Fibroblast of skin of scalp (primary cell): ENCODE data around the gene FAM20A.
"Not testable (repeated sequence)": the region's sequence is repeated elsewhere in the genome, so short reads cannot be mapped to it uniquely, and the experiment has no call there.

Source experiments
- DNase-seq: peaks from one replicate; pipeline ENCODE4 v3.0.0-alpha.2; 2013

The FAM20A gene

DNA sequence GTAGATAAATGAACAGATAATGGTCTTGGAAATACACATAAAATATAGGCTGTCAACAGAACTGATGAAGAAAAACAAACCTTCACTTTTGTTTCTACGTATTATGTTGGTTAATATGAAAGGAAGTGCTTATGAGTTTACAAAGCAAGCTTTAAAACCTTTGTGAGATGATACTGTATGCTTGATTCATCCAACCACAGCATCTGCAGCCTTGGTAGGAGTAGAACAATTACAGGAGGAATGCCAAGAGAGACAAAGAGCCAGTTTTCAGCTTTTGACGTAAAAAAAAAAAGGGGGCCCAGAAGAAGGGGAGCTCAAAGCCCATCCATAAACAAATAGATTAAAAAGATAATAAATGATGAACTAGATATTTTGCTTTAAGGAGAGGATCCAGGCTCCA is 13.3 kb downstream of the FAM20A start:
- DNase-seq: no peak

DNA sequence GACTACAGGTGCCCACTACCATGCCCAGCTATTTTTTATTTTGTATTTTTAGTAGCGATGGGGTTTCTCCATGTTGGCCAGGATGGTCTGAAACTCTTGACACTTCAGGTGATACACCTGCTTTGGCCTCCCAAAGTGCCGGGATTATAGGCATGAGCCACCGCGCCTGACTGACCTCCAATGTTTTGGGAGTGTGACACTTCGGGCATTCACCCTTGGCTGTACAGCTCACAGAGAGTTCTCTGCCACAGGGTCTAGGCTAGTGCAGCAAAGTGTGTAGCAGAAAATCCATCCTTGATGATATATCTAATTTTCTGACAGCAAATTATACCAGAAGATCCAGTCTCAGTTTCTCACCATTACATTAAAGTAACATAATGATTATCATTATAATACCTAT is 14.1 kb downstream of the FAM20A start:
- no peak for DNase-seq

DNA sequence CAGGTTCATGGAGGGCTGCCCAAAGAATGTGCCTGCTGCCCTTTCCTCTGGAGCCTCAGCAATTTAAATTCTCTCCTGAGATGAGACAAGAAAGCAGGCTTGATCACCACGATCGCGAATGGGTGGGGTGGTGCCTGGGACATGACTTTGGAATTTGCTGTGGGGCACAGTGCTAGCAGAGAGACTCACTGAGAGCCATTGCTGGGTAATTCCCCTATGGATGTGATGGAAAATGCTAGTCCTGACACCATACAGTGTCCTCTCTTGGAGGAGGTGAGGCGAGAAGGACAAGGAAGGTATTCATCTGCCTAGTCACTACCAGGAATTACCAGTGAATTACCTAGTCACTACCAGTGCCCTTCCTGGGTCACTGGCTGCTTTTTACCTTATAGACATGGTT is 15.5 kb downstream of the FAM20A start:
- no peak for DNase-seq

DNA sequence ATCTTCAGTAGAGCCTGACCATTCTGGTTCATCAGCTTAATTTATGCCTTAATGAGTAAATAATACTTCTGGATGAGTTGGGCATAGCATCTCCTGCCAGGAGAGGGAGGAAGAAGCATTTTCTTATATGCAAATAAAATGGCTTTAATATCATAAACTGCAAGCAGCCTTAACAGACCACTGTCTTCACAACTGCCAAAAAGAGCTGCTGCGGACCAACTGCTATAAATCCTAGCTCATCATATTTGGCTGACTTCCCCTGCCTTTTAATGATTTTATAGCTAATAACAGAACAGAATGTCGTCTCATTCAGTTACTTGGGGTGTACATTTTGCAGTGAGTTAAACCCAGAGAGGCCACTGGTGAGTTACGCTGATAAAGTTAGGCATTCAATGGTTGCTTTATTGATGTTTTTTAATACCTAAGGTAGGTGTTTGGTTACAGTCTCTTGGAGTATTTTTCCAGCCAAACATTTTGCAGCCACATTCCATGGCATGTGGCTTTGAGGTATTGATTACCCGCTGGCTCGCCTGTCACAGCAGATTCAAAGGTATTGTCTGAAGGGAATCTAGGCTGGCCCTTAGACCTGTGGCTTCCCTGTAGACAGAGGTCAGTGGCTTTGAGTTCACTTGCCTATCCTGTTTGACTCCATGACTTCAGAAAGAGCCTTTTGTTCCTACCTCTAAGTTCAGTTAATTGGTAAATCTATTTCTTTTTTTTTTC is 16.4 kb downstream of the FAM20A start:
- DNase-seq: no peak

DNA sequence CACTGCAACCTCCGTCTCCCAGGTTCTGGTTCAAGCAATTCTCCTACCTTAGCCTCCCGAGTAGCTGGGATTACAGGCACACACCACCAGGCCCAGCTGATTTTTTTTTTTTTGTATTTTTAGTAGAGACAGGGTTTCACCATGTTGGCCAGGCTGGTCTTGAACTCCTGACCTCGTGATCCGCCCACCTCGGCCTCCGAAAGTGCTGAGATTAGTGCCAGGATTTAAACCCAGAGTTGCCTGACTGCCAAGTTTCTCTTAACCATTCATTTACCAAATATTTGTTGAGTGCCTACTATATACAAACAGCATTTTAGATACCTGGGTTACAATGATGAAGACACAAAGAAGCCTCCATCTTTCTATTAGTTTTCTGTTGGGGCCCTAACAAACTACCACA is 18.3 kb downstream of the FAM20A start:
- not testable (repeated sequence) for DNase-seq

DNA sequence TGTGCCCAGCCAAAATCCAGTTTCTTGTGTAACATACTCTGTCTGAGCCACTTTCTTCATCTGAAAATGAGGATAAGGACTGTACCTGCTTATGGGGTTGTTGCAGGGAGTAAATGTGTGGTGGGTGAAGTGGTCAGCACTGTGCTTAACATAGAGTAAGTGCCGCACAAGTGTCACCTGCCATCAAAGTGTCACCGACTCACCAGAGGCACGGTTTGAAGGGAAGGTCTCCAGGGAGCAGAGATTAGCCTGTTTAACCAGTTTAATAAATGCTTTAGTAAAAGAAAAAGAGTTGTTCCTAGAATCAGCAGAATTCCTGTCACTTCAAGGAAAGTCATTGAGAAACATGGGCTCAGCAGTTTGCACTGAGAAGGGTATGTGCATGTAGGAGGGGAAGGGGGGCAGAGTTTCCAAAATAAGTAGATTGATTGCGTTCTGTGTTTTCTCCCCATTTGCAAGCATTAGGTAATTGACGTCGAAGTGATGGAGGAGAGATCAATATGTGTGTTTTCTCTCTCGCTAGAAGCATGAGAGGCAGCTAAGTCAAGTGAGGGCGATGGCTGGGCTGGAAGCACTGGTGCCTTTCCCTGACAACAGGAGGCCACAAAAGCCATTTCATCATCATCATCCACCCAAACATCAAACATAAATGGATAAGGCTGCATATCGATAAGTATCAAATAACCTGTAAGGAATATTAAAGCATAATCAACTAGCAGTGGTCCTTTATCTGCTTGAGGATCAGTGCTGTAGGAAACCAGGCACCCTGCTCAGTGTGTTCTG is 19.1 kb downstream of the FAM20A start:
- no peak for DNase-seq

DNA sequence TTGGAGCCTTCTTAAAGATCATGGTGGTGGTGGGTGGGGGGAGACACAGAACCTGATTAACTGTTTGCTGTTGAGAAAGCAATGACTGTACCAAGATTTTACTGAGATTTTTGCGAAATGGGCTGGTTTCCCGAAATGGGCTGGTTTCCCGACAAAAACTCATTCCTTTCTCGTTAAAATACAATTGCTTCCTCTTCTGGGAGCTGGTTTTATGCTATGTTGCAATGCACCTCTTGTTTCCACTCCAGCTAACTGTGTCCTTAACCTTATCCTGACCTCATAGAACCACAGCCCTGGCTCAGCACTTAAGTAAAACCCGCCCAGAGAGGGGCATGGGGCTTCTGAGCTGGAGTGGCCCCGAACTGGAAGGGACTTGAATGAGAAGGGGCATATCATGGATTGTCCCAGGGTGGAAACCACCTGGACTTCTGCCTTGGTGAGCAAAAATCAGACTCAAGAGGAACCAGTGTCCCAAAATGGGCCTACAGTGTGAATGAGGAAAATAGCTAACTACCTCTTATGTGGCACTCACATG is 20.9 kb downstream of the FAM20A start:
- peak; percentile 26 for DNase-seq

GRCh38 chr17:68579194-68579927 is 21.8 kb downstream of the FAM20A start:
- no peak for DNase-seq

GRCh38 chr17:68578236-68578635 is 22.9 kb downstream of the FAM20A start:
- no peak for DNase-seq

DNA sequence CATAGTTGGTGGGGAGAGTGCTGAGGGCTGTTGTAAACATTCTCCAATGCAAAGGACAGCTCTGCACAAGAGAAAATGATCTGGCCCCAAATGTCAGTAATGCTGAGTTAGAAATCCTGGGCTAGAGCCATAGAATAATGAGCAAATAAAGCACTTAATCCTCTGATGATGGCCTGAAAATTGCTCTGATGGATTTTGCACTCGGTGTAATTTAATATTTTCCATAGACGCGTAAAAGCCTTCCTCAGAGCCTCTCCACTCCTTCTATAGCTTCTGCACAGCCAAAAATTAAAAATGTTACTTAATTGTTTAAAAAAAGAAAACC is 23.7 kb downstream of the FAM20A start:
- DNase-seq: no peak

DNA sequence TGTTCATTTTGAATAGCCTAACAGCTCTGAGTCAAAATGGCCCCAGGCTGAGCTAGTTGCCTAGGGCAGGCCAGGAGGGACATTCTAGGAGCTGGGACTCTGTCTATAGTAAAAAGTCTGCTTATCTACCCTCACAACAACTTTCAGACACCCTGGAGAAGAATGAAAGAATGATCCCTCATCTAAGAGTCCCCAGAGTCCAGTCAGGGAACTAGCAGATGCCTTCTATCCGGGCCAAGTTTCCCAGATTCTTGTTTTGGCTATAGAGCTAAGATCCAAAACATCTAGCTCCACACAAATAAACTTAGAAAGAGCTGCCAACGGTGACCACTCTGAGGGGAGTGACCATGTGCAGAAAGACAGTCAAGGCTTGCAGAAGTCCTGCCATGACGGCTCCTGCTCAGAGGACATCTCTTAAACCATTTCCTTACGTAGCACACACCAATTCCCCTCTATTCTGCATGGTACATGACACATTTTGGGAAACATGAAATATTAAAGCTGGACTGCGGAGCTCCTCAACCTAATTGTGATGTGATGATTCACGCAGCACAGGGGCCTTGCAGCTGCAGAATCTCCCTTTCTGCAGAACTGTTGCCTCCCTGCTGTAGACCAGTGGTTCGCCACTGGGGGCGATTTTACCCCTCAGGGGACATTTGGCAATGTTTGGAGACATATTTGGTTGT is 24.2 kb downstream of the FAM20A start:
- DNase-seq: peak; percentile 42

- no peak for DNase-seq
Observed at GRCh38 chr17:68576137-68576536, 25.0 kb downstream of the FAM20A start.

DNA sequence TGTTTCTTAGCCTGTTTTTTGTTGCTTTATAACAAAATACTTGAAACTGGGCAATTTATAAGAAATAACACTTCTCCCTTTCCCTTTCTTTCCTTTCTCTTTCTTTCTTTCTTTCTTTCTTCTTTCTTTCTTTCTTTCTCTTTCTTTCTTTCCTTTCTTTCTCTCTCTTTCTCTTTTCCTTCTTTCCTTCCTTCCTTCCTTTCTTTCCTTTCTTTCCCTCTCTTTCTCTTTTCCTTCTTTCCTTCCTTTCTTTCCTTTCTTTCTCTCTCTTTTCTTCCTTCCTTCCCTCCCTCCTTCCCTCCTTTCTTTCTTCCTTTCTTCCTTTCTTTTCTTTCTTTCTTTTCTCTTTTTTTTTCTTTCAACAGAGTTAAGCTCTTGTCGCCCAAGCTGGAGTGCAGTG is 27.8 kb downstream of the FAM20A start:
- DNase-seq: no peak

DNA sequence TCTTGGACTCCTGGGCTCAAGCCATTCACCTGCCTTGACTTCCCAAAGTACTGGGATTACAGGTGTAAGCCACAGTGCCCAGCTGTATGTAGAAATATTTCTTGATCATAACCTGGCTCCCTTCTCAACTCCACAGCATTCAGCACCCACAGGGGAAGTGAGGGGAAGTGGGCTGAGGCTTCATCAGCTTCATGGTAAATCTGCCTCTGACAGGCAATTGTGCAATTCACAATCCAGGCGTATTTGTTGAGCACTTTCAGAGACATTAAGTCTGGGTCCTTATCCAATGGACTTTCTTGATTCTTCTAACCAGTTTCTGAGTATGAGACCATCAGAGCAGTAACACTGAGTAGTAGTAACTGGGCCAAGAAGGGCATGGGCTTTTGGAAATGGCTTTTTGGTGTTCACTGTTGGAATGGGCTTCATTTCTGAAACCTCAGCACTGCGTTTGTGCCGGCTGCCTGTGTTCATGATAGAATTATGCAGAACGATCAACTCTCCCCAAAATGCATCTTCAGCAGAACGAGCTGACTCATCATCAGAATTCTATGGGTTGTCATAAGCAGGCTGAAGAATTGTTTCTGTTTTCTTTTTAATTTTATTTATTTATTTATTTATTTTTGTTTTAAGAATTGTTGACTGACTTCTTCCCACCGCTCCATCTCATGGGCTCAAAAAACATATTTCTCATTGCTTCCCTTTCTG is 28.9 kb downstream of the FAM20A start:
- DNase-seq: no peak

DNA sequence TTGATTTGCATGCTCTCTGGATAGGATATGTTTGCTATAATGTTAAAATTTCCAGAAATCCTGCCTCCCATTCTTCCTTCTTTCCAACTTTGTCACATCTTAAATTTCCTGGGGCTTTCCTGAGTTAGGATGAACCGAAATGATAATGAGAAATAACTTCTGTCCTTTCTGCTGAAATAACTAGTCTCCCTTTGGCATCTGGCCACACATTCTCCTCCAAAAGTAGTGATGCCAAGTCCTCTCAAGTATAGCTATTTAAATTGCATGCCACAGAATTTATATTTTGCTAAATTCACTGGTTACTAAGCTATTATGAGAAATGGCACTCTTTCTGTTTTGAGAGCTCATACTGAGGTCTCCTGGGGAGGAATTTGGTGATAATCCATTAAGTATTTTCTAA is 30.6 kb downstream of the FAM20A start:
- DNase-seq: no peak

DNA sequence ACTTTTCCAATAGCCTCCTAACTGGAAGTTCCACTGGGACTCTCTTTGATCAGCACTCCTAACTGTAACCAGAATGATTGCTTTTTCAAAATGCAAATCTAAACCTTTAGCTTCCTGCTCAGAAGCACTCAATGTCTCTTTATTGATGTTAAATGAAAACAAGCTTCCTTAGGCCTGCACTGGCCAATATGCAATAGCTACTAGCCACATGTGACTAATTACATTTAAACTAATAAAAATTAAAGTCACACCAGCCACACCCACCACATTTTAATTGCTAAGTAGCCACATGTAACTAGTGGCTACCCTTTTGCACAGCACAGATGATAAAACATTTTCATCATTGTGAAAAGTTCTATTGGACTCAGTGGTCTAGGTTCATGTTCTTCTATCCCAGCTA is 31.8 kb downstream of the FAM20A start:
- DNase-seq: no peak

GRCh38 chr17:68568581-68568980 is 32.6 kb downstream of the FAM20A start:
- no peak for DNase-seq

- no peak for DNase-seq
Observed at GRCh38 chr17:68567581-68567980, 33.6 kb downstream of the FAM20A start.

DNA sequence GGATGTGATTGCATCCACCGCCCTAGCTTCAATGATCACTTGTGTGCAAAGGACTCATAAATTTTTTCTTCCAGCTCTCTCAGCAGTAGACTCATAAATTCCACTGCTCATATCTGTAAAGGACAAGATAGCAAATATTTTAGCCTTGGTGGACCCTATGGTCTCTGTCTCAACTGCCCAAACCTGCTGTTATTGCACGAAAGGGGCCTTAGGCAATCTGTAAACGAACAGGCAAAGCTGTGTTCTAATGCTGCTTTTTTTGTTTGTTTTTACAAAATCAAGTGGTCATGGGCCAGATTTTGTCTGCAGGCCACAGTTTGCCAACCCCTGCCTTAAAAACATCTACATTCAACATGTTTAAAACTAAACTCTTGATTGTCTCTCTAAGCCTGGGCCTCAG is 34.1 kb downstream of the FAM20A start:
- no peak for DNase-seq

DNA sequence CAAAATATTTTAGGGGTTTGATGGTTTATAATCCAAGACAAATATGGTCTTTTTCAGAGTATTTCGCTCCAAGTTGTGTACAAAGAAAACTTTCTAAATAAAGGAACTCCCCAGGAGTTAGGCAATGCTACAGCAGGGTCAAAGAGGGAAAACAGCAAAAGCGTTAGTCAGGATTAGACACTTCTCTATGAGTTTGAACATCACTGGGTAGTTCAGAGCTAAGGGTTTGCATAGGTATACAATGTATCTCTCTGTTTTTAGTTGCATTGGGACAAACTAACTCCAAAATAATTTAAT is 34.8 kb downstream of the FAM20A start:
- no peak for DNase-seq

DNA sequence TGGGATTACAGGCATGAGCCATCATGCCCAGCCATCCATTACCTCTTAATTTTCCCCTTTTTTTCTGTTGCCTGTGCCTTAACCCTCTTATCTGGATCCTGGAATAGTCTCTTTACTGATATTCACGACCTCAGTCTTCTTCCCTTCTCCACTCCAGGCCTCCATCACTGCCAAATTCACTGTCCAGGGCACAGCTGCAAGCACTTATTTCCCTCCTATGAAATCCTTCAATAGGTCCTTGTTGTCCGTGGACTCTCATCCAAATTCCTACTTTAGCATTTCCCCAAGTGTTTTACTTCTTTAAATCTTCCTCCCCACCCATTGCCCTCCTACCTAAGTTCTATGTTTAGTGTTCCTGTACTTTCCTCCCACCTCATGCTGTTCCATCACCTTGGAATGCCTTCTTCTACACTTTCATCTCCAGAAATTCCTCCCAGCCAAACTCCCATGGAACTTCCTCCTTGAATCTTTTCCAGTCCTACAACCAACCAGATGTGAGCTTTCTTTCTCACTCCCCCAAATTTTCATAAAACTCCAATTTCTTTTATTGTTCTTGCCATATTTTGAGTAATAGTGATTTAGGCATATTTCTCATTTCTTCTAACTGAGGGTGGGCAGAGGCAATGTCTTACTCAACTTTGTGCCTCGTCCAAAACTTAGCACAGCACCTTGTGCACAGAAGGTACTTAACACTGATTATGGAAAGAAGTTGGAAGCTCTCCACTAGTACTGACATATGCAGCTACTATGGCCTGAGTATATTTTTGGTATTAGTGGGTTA is 35.3 kb downstream of the FAM20A start:
- DNase-seq: no peak
